Astrocyte (in vitro differentiated cells and primary cell): Measurements from ENCODE around the gene FAF1. TPM values are rescaled to one million over a fixed set of nuclear protein-coding genes. Genes with fewer than 3 reads are reported as not detected.
"Not testable (repeated sequence)": the region's sequence is repeated elsewhere in the genome, so short reads cannot be mapped to it uniquely, and the experiment has no call there.

Experiments used
- DNase-seq: peaks from one replicate; pipeline ENCODE4 v3.0.0-alpha.2; 2010; ENCODE audit warnings: low read depth
- FAIRE-seq: peaks from 2 replicates; lab custom pipeline; 2011; peaks lifted over from hg19 to GRCh38; lab: Jason Lieb, UNC
- H2AFZ ChIP-seq: 2 replicates; pipeline ENCODE4 v1.6.0; 2012; ENCODE audit warnings: low read depth, low read length, inconsistent platforms
- H3K27ac ChIP-seq: 2 replicates; pipeline ENCODE4 v1.5.1; 2011; ENCODE audit warnings: low read depth, low read length, inconsistent platforms
- H3K27me3 ChIP-seq: 2 replicates; pipeline ENCODE4 v1.6.0; 2011; ENCODE audit warnings: low read length, inconsistent platforms; ENCODE audit not compliant: insufficient read depth
- H3K36me3 ChIP-seq: 2 replicates; pipeline ENCODE4 v1.5.1; 2011; ENCODE audit warnings: low read length, inconsistent platforms; ENCODE audit not compliant: insufficient read depth
- H3K4me1 ChIP-seq: 2 replicates; pipeline ENCODE4 v1.5.1; 2011; ENCODE audit warnings: low read length, inconsistent platforms; ENCODE audit not compliant: insufficient read depth
- H3K4me2 ChIP-seq: 2 replicates; pipeline ENCODE4 v1.6.0; 2012; ENCODE audit warnings: low read length, inconsistent platforms
- H3K4me3 ChIP-seq: 2 replicates; pipeline ENCODE4 v1.5.1; 2011; ENCODE audit warnings: low read depth, mild to moderate bottlenecking, low read length, inconsistent platforms; ENCODE audit not compliant: insufficient read depth
- H3K79me2 ChIP-seq: 2 replicates; pipeline ENCODE4 v1.6.0; 2012; ENCODE audit warnings: mild to moderate bottlenecking, low read length, inconsistent platforms; ENCODE audit not compliant: insufficient read depth
- H3K9ac ChIP-seq: 2 replicates; pipeline ENCODE4 v1.6.0; 2012; ENCODE audit warnings: mild to moderate bottlenecking, low read length, inconsistent platforms
- H3K9me3 ChIP-seq: 2 replicates; pipeline ENCODE4 v1.5.1; 2012; ENCODE audit warnings: low read depth, mild to moderate bottlenecking, low read length, inconsistent platforms; ENCODE audit not compliant: insufficient read depth
- H4K20me1 ChIP-seq: 2 replicates; pipeline ENCODE4 v1.6.0; 2012; ENCODE audit warnings: low read length, inconsistent platforms; ENCODE audit not compliant: insufficient read depth
- H3K27ac Mint-ChIP-seq: one replicate; pipeline ENCODE4 v1.8.0; 2021; ENCODE audit warnings: mild to moderate bottlenecking, mixed read lengths; ENCODE audit not compliant: unreplicated experiment
- H3K27me3 Mint-ChIP-seq: one replicate; pipeline ENCODE4 v1.8.0; 2021; ENCODE audit warnings: low read depth, mixed read lengths; ENCODE audit not compliant: unreplicated experiment
- H3K36me3 Mint-ChIP-seq: one replicate; pipeline ENCODE4 v1.8.0; 2021; ENCODE audit warnings: low read depth, mixed read lengths; ENCODE audit not compliant: unreplicated experiment
- H3K4me1 Mint-ChIP-seq: one replicate; pipeline ENCODE4 v1.8.0; 2021; ENCODE audit warnings: low read depth, mixed read lengths; ENCODE audit not compliant: unreplicated experiment
- H3K4me3 Mint-ChIP-seq: one replicate; pipeline ENCODE4 v1.8.0; 2021; ENCODE audit warnings: mild to moderate bottlenecking, moderate library complexity, mixed read lengths; ENCODE audit not compliant: unreplicated experiment
- H3K9me3 Mint-ChIP-seq: one replicate; pipeline ENCODE4 v1.8.0; 2021; ENCODE audit warnings: mild to moderate bottlenecking, mixed read lengths; ENCODE audit not compliant: unreplicated experiment
- EZH2 ChIP-seq: IDR thresholded peaks from 2 replicates; pipeline ENCODE4 v1.6.1; 2012; ENCODE audit warnings: mild to moderate bottlenecking, low read length, inconsistent platforms; ENCODE audit not compliant: insufficient read depth
- total RNA-seq: library from RNA; stranded (reverse); gene quantifications from 2 replicates; pipeline ENCODE4 v1.2.1, GENCODE V29; 2021
- TF ChIP-seq, protein P1 (sequence below): IDR thresholded peaks from 2 replicates; pipeline ENCODE4 v1.5.1; 2011; ENCODE audit warnings: low read depth, mild to moderate bottlenecking, inconsistent platforms, low read length, moderate library complexity; ENCODE audit not compliant: insufficient read depth

The FAF1 gene
- total RNA-seq, 1 donor from 2014 or later = 35.4 TPM

DNA sequence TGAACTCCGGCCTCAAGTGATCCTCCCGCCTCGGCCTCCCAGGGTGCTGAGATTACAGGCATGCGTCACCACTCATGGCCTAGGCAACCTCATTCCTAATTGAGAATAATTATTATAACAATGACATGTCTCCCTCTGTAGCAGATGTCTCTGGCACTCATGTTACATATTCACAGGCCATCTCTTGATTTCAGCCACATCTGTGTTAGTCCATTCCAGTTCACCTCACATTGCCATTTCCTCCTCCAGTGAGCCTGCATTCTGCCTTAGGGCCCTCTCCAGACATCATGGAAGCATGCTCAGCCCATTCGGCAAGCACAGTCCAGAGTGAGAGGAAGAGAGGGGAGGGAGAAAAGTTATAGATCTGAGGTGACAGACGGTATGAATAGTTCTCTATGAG lies 42.4 kb upstream of the FAF1 start:
- Histone ChIP-seq H2AFZ (no peak overlapping the region), H3K9me3 (no peaks in the 10 kb centered on the region), H3K27ac (no peak overlapping the region), H3K4me3 (no peak overlapping the region), H4K20me1 (no peaks in the 10 kb centered on the region), H3K27me3 (no peaks in the 10 kb centered on the region), H3K4me1 (no peaks in the 10 kb centered on the region), H3K9ac (no peak overlapping the region), H3K4me2 (no peak overlapping the region), H3K79me2 (no peaks in the 10 kb centered on the region), H3K36me3 (no peaks in the 10 kb centered on the region)
- no peaks in the 10 kb centered on the region for H3K9me3 Mint-ChIP-seq
- DNase-seq = no peak
- no peak overlapping the region for H3K27ac Mint-ChIP-seq
- TF ChIP-seq EZH2 = no peak
- TF ChIP-seq, protein P1, sequence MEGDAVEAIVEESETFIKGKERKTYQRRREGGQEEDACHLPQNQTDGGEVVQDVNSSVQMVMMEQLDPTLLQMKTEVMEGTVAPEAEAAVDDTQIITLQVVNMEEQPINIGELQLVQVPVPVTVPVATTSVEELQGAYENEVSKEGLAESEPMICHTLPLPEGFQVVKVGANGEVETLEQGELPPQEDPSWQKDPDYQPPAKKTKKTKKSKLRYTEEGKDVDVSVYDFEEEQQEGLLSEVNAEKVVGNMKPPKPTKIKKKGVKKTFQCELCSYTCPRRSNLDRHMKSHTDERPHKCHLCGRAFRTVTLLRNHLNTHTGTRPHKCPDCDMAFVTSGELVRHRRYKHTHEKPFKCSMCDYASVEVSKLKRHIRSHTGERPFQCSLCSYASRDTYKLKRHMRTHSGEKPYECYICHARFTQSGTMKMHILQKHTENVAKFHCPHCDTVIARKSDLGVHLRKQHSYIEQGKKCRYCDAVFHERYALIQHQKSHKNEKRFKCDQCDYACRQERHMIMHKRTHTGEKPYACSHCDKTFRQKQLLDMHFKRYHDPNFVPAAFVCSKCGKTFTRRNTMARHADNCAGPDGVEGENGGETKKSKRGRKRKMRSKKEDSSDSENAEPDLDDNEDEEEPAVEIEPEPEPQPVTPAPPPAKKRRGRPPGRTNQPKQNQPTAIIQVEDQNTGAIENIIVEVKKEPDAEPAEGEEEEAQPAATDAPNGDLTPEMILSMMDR = no peak
- no peaks in the 10 kb centered on the region for H3K36me3 Mint-ChIP-seq
- H3K4me1 Mint-ChIP-seq = no peaks in the 10 kb centered on the region
- no peak overlapping the region for H3K4me3 Mint-ChIP-seq
- H3K27me3 Mint-ChIP-seq = peaks cover 4% of the 10 kb centered on the region
- no peak for FAIRE-seq

DNA sequence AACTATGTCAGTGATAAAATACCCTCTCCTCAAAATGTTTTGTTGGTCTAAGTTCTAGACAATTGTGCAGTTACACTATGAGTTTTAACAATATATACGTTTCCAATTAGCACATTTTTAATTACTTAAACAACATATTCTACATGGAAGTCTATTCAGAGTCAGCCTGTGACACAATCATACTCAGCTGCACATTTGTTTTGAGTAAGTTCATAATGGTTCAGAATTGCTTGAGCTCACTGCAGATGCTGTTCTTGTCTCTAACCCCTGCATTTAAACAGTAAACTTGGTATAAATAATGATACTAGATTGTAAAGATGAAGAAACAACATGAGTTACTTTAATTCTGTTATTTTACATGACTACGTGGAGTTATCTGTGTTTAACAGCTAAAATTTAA lies 40.6 kb upstream of the FAF1 start:
- Histone ChIP-seq H3K4me2 (no peak overlapping the region), H2AFZ (no peak overlapping the region), H3K9me3 (no peaks in the 10 kb centered on the region), H3K36me3 (no peaks in the 10 kb centered on the region), H3K4me1 (no peaks in the 10 kb centered on the region), H4K20me1 (no peaks in the 10 kb centered on the region), H3K9ac (no peak overlapping the region), H3K79me2 (no peaks in the 10 kb centered on the region), H3K27me3 (no peaks in the 10 kb centered on the region), H3K27ac (no peak overlapping the region), H3K4me3 (no peak overlapping the region)
- no peak for TF ChIP-seq EZH2
- TF ChIP-seq, protein P1 = no peak
- Mint-ChIP-seq H3K27me3 (peaks cover 4% of the 10 kb centered on the region), H3K9me3 (no peaks in the 10 kb centered on the region), H3K27ac (no peak overlapping the region), H3K4me3 (no peak overlapping the region), H3K36me3 (no peaks in the 10 kb centered on the region), H3K4me1 (no peaks in the 10 kb centered on the region)
- no peak for DNase-seq
- no peak for FAIRE-seq

DNA sequence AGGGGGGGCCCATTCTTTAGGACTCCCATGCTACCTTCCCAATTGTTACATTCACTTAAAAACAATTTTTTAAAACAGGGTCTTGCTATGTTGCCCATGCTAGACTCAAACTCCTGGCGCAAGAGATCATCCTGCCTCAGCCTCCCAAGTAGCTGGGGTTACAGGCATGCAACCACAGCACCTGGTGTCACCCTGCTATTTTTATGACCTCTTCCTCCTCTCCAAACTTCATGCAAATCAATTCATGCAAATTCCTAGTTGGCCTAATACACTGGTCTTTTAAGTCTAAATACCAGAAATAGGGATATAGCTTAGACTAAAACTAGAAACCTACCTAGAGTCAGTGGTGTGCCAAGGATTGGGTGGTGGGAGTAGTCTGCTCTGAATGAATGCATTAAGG lies 40.1 kb upstream of the FAF1 start:
- no peaks in the 10 kb centered on the region for H3K4me1 ChIP-seq
- no peak overlapping the region for H3K4me2 ChIP-seq
- no peaks in the 10 kb centered on the region for H3K9me3 ChIP-seq
- no peak for TF ChIP-seq EZH2
- TF ChIP-seq, protein P1 = no peak
- DNase-seq = no peak
- no peak overlapping the region for H3K27ac Mint-ChIP-seq
- no peak overlapping the region for H3K4me3 ChIP-seq
- no peak overlapping the region for H2AFZ ChIP-seq
- H3K9ac ChIP-seq = no peak overlapping the region
- no peaks in the 10 kb centered on the region for H3K4me1 Mint-ChIP-seq
- H3K9me3 Mint-ChIP-seq = no peaks in the 10 kb centered on the region
- no peak for FAIRE-seq
- peaks cover 3% of the 10 kb centered on the region for H3K27me3 Mint-ChIP-seq
- H3K4me3 Mint-ChIP-seq = no peak overlapping the region
- H3K79me2 ChIP-seq = no peaks in the 10 kb centered on the region
- no peaks in the 10 kb centered on the region for H3K27me3 ChIP-seq
- no peaks in the 10 kb centered on the region for H4K20me1 ChIP-seq
- H3K36me3 ChIP-seq = no peaks in the 10 kb centered on the region
- H3K27ac ChIP-seq = no peak overlapping the region
- no peaks in the 10 kb centered on the region for H3K36me3 Mint-ChIP-seq

DNA sequence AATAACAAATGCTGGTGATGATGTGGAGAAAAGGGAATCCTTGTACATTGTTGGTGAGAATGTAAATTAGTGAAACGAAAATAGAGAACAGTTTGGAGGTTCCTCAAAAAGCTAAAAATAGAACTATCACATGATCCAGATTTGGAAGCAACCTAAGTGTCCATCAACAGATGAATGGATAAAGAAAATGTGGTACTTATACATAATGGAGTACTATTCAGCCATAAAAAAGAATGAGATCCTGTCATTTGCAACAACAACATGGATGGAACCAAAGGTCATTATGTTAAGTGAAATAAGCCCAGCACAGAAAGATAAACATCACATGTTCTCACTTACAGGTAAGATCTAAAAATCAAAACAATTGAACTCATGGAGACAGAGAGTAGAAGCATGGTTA lies 39.3 kb upstream of the FAF1 start:
- not testable (repeated sequence) for H4K20me1 ChIP-seq, H3K4me3 ChIP-seq, FAIRE-seq, H3K36me3 ChIP-seq, H3K4me2 ChIP-seq, DNase-seq, H3K36me3 Mint-ChIP-seq, H3K27me3 Mint-ChIP-seq, H3K4me1 Mint-ChIP-seq, H3K9me3 Mint-ChIP-seq, H3K4me3 Mint-ChIP-seq, H3K79me2 ChIP-seq, H3K9me3 ChIP-seq, H3K27ac ChIP-seq, H3K9ac ChIP-seq, H2AFZ ChIP-seq, H3K27me3 ChIP-seq, H3K4me1 ChIP-seq, H3K27ac Mint-ChIP-seq
